ENCODE measurements around the gene SLC35G1. TPM values are rescaled to one million over a fixed set of nuclear protein-coding genes. Genes with fewer than 3 reads are reported as not detected.
A peak's percentile ranks its signal among the peaks of the same experiment; 100 is the strongest.

The SLC35G1 gene, protein sequence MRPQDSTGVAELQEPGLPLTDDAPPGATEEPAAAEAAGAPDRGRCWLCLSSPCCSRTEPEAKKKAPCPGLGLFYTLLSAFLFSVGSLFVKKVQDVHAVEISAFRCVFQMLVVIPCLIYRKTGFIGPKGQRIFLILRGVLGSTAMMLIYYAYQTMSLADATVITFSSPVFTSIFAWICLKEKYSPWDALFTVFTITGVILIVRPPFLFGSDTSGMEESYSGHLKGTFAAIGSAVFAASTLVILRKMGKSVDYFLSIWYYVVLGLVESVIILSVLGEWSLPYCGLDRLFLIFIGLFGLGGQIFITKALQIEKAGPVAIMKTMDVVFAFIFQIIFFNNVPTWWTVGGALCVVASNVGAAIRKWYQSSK
- 6.0 and 8.7 TPM in 2 replicates for total RNA-seq
- polyA plus RNA-seq = 8.5 and 16.0 TPM in 2 replicates

DNA sequence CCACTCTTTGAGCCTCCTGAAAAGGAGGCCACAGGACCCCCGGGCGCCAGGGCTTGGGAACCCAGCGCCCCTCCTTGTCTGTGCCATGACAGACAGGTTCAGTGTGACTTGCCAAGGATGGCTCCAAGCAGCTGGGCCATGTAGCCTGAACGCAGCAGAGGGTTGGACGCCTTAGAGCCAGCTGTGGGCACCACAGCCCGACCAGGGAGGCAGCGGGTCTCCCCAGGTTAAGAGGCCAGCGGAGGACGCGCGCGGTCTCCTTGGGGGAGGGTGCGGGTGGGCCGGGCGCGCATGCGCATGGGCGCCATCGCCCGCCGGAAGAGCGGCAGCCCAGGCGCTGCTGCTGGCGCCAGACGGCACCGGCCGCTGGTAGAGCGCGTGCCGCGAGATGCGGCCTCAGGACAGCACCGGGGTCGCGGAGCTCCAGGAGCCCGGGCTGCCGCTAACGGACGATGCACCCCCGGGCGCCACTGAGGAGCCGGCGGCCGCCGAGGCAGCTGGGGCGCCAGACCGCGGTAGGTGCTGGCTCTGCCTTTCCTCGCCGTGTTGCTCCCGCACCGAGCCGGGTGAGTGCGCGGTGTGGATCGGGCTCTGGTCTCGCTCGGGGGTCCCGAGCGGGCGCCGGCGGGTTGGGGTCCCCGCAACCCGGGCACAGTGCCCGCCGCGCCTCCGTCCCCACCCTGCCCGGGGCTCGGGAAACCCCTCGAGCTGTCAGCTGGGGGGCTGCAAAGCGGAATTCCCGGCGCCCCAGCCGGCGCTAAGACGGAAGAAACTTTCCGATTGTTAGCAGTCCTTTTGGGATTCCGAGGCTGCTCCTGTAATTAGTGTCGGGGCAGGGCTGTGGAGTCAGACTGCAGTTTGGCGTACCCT is at the start of gene SLC35G1:
SLC35G1 (plus strand) TSS at position 333 of the 870 bp plus-strand sequence; CDS start at position 389, 56 bp downstream.
- Histone ChIP-seq H3K36me3 (no peaks in the 10 kb centered on the region), H3K27me3 (peaks cover 7% of the 10 kb centered on the region), H3K27ac (peak within 1 kb of the TSS; percentile 22), H3K4me3 (peak within 1 kb of the TSS; percentile 92), H3K4me1 (ENCODE audit: low read depth) (peaks cover 3% of the 10 kb centered on the region), H3K9me3 (ENCODE audit: low read depth) (no peaks in the 10 kb centered on the region)
- DNase-seq (ENCODE audit: low read depth in 1 of 2, low spot score in 1 of 2) = peak; percentile 77 to 79
- TF ChIP-seq, protein P1, sequence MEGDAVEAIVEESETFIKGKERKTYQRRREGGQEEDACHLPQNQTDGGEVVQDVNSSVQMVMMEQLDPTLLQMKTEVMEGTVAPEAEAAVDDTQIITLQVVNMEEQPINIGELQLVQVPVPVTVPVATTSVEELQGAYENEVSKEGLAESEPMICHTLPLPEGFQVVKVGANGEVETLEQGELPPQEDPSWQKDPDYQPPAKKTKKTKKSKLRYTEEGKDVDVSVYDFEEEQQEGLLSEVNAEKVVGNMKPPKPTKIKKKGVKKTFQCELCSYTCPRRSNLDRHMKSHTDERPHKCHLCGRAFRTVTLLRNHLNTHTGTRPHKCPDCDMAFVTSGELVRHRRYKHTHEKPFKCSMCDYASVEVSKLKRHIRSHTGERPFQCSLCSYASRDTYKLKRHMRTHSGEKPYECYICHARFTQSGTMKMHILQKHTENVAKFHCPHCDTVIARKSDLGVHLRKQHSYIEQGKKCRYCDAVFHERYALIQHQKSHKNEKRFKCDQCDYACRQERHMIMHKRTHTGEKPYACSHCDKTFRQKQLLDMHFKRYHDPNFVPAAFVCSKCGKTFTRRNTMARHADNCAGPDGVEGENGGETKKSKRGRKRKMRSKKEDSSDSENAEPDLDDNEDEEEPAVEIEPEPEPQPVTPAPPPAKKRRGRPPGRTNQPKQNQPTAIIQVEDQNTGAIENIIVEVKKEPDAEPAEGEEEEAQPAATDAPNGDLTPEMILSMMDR (IDR thresholded peaks at IDR 0.05; ENCODE audit: low read depth, low read length) = no peak

DNA sequence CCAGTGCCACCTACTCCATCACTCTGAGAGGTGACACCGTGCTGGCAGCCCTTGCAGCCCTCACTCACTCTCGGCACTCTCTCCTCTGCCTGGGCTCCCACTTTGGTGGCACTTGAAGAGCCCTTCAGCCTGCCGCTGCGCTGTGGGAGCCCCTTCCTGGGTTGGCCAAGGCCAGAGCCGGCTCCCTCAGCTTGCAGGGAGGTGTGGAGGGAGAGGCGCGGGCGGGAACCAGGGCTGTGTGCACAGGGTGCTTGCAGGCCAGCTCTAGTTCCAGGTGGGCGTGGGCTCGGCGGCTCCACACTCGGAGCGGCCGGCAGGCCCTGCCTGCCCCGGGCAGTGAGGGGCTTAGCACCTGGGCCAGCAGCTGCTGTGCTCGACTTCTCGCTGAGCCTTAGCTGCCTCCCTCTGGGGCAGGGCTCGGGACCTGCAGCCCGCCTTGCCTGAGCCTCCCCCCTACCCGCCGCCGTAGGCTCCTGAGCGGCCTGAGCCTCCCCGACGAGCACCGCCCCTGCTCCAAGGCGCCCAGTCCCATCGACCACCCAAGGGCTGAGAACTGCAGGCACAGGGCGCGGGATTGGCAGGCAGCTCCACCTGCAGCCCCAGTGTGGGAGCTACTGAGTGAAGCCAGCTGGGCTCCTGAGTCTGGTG is 48.7 kb upstream of the SLC35G1 start:
- TF ChIP-seq, protein P1 (IDR thresholded peaks at IDR 0.05; ENCODE audit: low read depth, low read length) = no peak
- H3K4me1 ChIP-seq (ENCODE audit: low read depth) = no peaks in the 10 kb centered on the region
- no peaks in the 10 kb centered on the region for H3K9me3 ChIP-seq (ENCODE audit: low read depth)
- H3K36me3 ChIP-seq = no peaks in the 10 kb centered on the region
- no peak overlapping the region for H3K4me3 ChIP-seq
- no peak for DNase-seq (ENCODE audit: low read depth in 1 of 2, low spot score in 1 of 2)
- peaks cover 4% of the 10 kb centered on the region for H3K27me3 ChIP-seq
- H3K27ac ChIP-seq = no peak overlapping the region

- Histone ChIP-seq H3K27me3 (no peaks in the 10 kb centered on the region), H3K27ac (no peak overlapping the region), H3K4me1 (ENCODE audit: low read depth) (no peaks in the 10 kb centered on the region), H3K36me3 (no peaks in the 10 kb centered on the region), H3K4me3 (no peak overlapping the region), H3K9me3 (ENCODE audit: low read depth) (no peaks in the 10 kb centered on the region)
- DNase-seq (ENCODE audit: low read depth in 1 of 2, low spot score in 1 of 2) = no peak
- TF ChIP-seq, protein P1 (IDR thresholded peaks at IDR 0.05; ENCODE audit: low read depth, low read length) = no peak
These were observed 44.2 kb upstream of the SLC35G1 start for GRCh38 chr10:93849593-93849992.

GRCh38 chr10:93850031-93851015 is 43.5 kb upstream of the SLC35G1 start:
- no peak overlapping the region for H3K4me3 ChIP-seq
- no peaks in the 10 kb centered on the region for H3K9me3 ChIP-seq (ENCODE audit: low read depth)
- no peak for DNase-seq (ENCODE audit: low read depth in 1 of 2, low spot score in 1 of 2)
- no peaks in the 10 kb centered on the region for H3K36me3 ChIP-seq
- no peaks in the 10 kb centered on the region for H3K27me3 ChIP-seq
- no peaks in the 10 kb centered on the region for H3K4me1 ChIP-seq (ENCODE audit: low read depth)
- no peak overlapping the region for H3K27ac ChIP-seq
- TF ChIP-seq, protein P1 (IDR thresholded peaks at IDR 0.05; ENCODE audit: low read depth, low read length) = no peak

All from cardiac muscle cell (in vitro differentiated cells and primary cell).